DMS153 treated with DMSO at 0.1 percent for 48 hours (cell line): ENCODE data around the gene GPR50.

Experiments
- DNase-seq: peaks from one replicate; lab custom pipeline; 2025; ENCODE audit not compliant: unreplicated experiment; lab: John Stamatoyannopoulos, UW

GPR50 gene

GRCh38 chrX:151176231-151176750, at the start of gene GPR50:
GPR50 (plus strand) TSS chrX:151176584; CDS start chrX:151176722, 138 bp downstream.
- DNase-seq: peak; percentile 53

DNA sequence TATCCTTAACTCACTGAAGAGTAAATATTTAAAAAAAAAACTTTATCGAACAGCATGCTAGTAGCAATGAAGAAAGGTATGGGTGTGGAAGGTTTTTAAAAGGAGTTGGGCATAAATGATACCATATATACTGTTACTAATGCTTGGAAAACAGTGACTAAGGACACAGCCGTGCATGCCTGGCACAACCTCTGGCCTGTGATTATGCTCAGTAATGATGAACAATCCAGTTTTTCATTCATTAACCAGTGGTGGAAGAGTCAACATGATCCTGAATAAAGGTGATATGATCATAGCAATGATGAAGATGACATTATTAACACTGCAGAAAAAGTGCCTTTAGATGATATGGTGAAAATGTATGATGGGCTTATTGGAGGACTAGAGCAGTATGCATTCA, 43.9 kb upstream of the GPR50 start:
- no peak for DNase-seq

GRCh38 chrX:151151665-151152267, 24.6 kb upstream of the GPR50 start:
- DNase-seq: peak; percentile 53

DNA sequence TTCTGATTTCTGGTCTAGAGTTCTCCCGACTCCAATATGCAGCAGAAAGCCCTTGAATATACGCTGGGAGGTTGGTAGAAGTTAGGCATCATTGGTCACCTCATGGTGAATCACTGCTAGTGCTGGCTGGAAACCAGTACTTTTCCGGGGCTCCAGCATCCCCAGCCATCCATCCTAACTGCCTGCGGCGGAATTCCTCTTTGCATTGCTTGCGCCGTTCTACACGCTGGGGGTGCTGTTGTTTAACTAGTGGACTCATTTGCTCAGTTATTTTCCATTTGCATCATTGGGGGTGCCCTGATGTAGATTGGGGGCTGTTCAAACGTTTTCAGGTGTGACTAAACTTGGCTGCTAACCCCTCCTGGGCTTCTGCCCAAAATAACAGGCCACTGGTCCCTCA, 23.3 kb upstream of the GPR50 start:
- DNase-seq: no peak

GRCh38 chrX:151153667-151154066, 22.7 kb upstream of the GPR50 start:
- DNase-seq: no peak

- no peak for DNase-seq
These were observed 21.1 kb upstream of the GPR50 start for GRCh38 chrX:151155234-151155633.

DNA sequence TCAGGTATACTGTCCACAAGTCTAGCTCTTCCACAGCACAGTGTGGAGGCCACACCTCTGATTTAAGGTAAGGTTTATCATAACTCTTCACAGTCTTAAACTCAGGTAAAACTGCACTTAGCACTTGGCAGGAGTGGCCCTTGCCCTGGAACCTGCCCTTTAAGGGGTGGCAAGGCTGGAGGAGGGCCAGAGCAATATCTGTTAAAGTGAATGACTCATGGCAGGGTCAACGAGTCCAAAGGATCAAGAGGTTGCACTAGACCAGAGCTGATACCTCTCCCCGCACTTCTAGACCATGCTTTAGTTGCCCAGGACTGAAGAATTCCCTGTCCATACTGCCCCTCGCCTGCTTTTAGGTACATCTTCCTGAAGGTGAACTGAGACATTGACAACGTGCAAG, 14.7 kb upstream of the GPR50 start:
- no peak for DNase-seq

GRCh38 chrX:151167791-151168345, 8.5 kb upstream of the GPR50 start:
- DNase-seq: no peak

DNA sequence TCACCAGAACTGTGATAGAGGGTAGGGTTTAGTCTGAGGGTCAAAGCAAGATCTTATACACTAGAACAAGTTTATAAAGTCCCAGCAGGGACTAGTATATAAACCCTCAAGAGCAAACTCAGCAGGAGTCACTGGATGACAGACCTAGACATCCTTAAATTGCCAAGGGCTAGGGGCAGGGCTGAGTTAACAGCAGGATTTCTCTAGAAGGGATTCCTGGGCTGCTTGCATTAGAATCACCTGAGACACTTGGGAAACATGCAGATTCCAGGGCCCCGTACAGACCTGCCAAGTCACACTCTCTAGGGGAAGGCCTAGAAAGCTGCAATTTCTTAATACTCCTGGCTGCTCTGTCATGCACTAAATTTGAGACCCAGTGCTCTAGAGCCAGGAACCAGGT, 6.6 kb upstream of the GPR50 start:
- DNase-seq: no peak

DNA sequence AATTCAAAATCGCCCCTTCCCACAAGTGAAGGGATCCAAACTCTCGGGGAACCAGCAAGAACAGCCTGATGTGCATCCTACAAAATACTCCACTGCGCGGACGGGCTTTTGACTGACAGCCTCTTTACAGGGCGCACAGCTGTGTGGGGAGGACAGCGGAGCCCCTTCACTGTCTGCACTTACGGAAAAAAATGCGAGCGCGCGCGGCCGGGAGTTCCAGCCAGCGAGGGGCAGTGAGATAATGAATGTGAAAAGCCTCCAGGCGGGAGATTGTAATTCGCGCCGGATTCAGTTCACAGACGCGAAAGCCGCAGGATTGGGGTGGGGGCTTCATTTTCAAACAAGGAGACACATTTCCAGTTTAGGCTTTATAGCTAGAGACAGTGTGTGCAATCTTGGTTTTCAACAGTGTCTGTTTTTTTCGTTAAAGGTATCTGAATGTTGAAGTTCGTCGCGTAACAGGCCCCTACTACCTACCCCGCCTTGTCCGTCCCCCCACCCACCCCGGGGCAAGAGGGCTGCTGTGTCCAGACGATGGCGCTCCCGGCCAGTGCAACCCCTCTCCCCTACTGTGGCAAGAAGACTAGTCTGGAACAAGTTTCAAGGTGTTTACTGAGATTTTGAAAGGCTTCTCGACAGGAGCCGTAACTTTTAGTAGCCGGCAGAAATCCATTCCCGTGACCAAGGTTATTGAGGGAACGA, 1.7 kb upstream of the GPR50 start:
- no peak for DNase-seq

DNA sequence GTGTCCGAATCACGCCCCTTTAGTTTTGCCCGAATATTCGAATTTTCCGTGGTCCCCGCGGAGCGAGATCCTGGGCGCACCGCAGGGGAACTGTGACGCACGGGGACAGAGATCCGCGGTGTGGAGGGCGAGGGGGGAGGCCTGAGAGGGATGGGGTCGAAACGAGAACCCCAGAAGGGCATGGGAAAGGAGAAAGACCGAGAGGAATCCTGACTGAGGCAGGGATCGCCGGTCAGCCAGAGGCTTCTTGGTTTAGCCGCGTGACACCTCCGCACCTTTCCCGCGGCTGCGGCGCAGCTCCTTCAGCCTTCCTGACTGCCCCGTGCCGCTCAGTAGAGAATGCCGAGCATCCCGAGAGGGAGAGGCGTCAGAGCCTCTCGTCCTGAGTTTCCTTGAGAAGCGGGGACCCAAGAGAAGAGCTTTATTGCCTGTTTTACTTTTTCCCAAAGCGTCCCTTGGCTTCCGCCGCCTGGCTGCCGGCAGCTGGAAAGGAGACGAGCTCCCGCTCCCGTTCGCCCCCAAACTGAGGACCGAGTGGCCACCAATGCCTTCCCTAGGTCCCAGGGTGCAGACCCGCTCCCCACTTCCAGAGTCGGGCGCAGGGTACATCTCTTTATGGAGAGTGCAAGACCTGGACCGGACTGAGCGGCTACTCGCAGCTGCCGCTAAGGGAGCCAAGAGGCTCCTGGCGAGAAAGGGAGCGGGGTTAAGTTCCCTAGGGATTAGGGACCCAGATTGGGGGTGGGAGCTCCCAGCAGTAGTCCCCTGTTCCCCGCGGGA, 911 bp upstream of the GPR50 start:
- DNase-seq: no peak

- no peak for DNase-seq
These were observed 1.0 kb downstream of the GPR50 start for GRCh38 chrX:151177141-151178027.

DNA sequence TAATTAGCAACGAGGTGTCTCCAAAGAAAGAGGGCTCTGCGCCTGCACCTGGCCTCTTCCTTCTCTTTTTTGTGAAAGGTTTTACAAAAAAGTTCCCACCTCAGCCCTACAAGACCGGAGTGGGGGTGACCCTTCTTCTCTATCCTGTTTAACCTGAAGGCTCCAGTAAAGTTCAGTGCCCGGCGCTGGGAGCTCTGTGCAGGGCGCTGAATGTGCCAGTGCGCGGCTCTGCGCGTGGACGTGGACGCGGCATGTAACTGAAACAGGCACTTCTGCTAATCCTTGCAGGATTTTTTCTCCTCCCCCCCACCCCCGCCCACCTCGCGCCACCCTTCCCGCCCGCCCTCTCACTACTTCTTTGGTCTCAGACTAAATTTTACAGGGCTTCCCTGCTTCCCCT, 2.4 kb downstream of the GPR50 start:
- no peak for DNase-seq

DNA sequence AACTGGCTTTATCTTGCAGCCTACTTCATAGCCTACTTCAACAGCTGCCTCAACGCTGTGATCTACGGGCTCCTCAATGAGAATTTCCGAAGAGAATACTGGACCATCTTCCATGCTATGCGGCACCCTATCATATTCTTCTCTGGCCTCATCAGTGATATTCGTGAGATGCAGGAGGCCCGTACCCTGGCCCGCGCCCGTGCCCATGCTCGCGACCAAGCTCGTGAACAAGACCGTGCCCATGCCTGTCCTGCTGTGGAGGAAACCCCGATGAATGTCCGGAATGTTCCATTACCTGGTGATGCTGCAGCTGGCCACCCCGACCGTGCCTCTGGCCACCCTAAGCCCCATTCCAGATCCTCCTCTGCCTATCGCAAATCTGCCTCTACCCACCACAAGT, 4.0 kb downstream of the GPR50 start:
- no peak for DNase-seq

GRCh38 chrX:151181088-151181487, 4.7 kb downstream of the GPR50 start:
- DNase-seq: no peak

- no peak for DNase-seq
These were observed 6.9 kb downstream of the GPR50 start for GRCh38 chrX:151183233-151183753.

DNA sequence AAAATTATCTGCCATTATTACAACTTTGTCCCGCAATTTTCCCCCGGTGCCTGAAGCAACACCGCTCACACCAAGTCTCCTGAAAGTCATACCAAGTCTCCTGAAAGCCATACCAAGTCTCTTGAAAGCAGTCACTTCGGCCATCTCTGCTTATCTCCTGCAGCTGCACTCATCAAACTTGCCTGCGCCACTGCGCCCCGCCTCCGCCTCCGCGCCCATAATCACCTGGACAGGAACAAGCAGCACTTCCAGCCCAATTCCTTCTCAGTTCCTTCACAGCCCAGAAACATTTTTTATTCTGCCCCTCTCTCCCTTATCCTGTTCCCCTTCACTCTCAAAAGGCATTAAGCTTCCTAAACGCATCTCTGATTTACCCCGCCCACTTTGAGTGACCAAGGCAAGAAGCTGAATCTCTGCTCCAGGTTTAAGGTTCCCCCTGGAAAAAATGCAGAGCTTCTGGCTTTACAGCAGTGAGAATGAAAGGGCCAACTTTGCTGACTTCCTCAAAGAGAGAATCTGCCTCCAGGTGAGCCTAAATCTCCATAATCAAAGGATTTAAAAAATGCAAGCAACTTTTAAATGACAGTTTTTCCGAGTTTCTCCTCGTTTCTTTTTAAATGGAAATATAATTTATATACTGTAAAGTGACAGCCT, 7.7 kb downstream of the GPR50 start:
- no peak for DNase-seq

GRCh38 chrX:151184705-151185104, 8.3 kb downstream of the GPR50 start:
- DNase-seq: no peak

DNA sequence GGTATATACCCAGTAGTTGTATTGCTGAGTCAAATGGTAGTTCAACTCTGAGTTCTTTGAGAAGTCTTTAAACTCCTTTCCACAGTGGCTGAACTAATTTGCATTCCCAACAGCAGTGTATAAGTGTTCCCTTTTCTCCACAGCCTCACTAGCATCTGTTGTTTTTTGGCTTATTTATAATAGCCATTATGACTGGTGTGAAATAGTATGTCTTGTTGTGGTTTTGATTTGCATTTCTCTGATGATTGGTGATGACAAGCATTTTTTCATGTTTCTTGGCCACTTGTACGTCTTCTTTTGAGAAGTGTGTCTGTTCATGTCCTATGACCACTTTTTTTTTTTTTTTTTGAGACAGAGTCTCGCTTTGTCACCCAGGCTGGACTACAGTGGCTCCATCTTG, 30.5 kb downstream of the GPR50 start:
- DNase-seq: no peak

DNA sequence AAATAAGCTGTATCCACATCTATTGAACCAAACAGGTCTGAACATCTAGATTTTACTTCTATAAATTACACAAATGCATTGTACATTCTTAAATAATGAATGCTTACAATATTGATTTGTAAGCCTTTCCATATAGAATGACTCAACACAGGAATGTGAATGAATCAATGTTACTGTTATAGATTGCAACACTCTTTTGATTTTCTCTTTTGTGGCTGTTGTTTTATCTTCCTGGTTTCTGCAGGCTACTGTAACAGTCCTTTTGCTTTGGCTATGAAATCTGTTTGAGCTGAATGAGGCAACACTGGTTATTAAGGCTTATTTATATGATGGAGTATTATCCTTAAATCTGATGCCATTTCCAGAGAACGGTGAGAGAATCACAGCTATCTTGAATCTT, 49.5 kb downstream of the GPR50 start:
- no peak for DNase-seq
